IMR-90 (cell line): Measurements from ENCODE around the gene BCL2. TPM values are rescaled to one million over a fixed set of nuclear protein-coding genes. Genes with fewer than 3 reads are reported as not detected.

Experiments
- ATAC-seq: fragments of 200-7000 bp; cut with Tn5 transposase; 2 replicates; pipeline ENCODE4 v1.9.1; 2020; ENCODE audit warnings: low read depth, mild to moderate bottlenecking, moderate library complexity
- BruUV-seq: library from RNA; stranded (reverse); fragments of 400-500 nt; replicated peaks from 2 replicates; lab custom pipeline; 2021; lab: Mats Ljungman, UMichigan
- CTCF ChIA-PET: fragments of 300-600 bp; formaldehyde crosslinking; extraction: SDS; loops from one replicate; lab custom pipeline; 2021; ENCODE audit warnings: antibody characterized with exemption; lab: Yijun Ruan, JAX
- POLR2A ChIA-PET: fragments of 300-600 bp; sonication (Branson Sonifier 250); formaldehyde crosslinking; loops from one replicate; lab custom pipeline; 2022; ENCODE audit warnings: antibody characterized with exemption; ENCODE audit not compliant: unreplicated experiment; lab: Charles Lee
- DNase-seq: peaks from one replicate; pipeline ENCODE4 v3.0.0; 2013
- H2AFZ ChIP-seq: replicated peaks from 2 replicates; pipeline ENCODE3; 2013; ENCODE audit warnings: low read length, mild to moderate bottlenecking; ENCODE audit not compliant: poor library complexity
- H2AK5ac ChIP-seq: 2 replicates; pipeline ENCODE4 v1.6.1; 2013; ENCODE audit warnings: low read depth, low read length, inconsistent platforms
- H2AK9ac ChIP-seq: replicated peaks from 2 replicates; pipeline ENCODE3; 2013; ENCODE audit warnings: mild to moderate bottlenecking, low read depth, low read length, moderate library complexity; ENCODE audit not compliant: poor library complexity
- H2BK120ac ChIP-seq: 2 replicates; pipeline ENCODE4 v1.6.1; 2013; ENCODE audit warnings: low read depth, low read length, inconsistent platforms
- H2BK15ac ChIP-seq: 3 replicates; pipeline ENCODE4 v1.6.1; 2013; ENCODE audit warnings: low read depth, low read length, inconsistent platforms
- H2BK20ac ChIP-seq: 2 replicates; pipeline ENCODE4 v1.6.1; 2013; ENCODE audit warnings: low read depth, mild to moderate bottlenecking, inconsistent platforms, low read length, moderate library complexity
- H2BK5ac ChIP-seq: 2 replicates; pipeline ENCODE4 v1.6.1; 2013; ENCODE audit warnings: mild to moderate bottlenecking, low read depth, low read length, inconsistent platforms; ENCODE audit not compliant: poor library complexity, severe bottlenecking
- H3K14ac ChIP-seq: replicated peaks from 2 replicates; pipeline ENCODE4 v1.6.1; 2013; ENCODE audit warnings: low read depth, low read length, inconsistent platforms
- H3K18ac ChIP-seq: 2 replicates; pipeline ENCODE4 v1.6.1; 2013; ENCODE audit warnings: low read depth, low read length, control low read depth
- H3K23ac ChIP-seq: 2 replicates; pipeline ENCODE4 v1.6.1; 2013; ENCODE audit warnings: low read depth, low read length, inconsistent platforms
- H3K27ac ChIP-seq: 2 replicates; pipeline ENCODE4 v1.5.1; 2013; ENCODE audit warnings: mild to moderate bottlenecking, control low read depth, low read length; ENCODE audit not compliant: insufficient read depth
- H3K27me3 ChIP-seq: 2 replicates; pipeline ENCODE4 v1.6.1; 2013; ENCODE audit warnings: low read length; ENCODE audit not compliant: control insufficient read depth, insufficient read depth
- H3K36me3 ChIP-seq: 2 replicates; pipeline ENCODE4 v1.6.1; 2013; ENCODE audit warnings: low read length, mixed read lengths; ENCODE audit not compliant: control insufficient read depth, insufficient read depth
- H3K4ac ChIP-seq: 2 replicates; pipeline ENCODE4 v1.6.1; 2013; ENCODE audit warnings: low read depth, low read length, inconsistent platforms
- H3K4me1 ChIP-seq: 2 replicates; pipeline ENCODE4 v1.6.1; 2013; ENCODE audit warnings: low read length, mixed read lengths; ENCODE audit not compliant: control insufficient read depth, insufficient read depth
- H3K4me2 ChIP-seq: 2 replicates; pipeline ENCODE4 v1.6.1; 2013; ENCODE audit warnings: low read depth, mild to moderate bottlenecking, control low read depth, low read length, moderate library complexity
- H3K4me3 ChIP-seq: 2 replicates; pipeline ENCODE4 v1.5.1; 2013; ENCODE audit warnings: low read depth, mild to moderate bottlenecking, control low read depth, low read length, moderate library complexity; ENCODE audit not compliant: insufficient read depth
- H3K56ac ChIP-seq: 2 replicates; pipeline ENCODE4 v1.6.1; 2013; ENCODE audit warnings: low read length, inconsistent platforms; ENCODE audit not compliant: insufficient read depth; ENCODE audit errors: extremely low read depth
- H3K79me1 ChIP-seq, 2 experiments: 2 replicates each; pipeline ENCODE4 v1.6.1; 2013; ENCODE audit warnings: low read length in 2 of 2, inconsistent platforms in 1 of 2, low read depth in 1 of 2
- H3K9ac ChIP-seq: 2 replicates; pipeline ENCODE4 v1.6.1; 2013; ENCODE audit warnings: low read depth, low read length, control low read depth
- H3K9me1 ChIP-seq: 2 replicates; pipeline ENCODE4 v1.6.1; 2013; ENCODE audit warnings: low read length, inconsistent platforms; ENCODE audit not compliant: insufficient read depth
- H3K9me3 ChIP-seq: 2 replicates; pipeline ENCODE4 v1.6.1; 2013; ENCODE audit warnings: low read length; ENCODE audit not compliant: control insufficient read depth, insufficient read depth
- H4K20me1 ChIP-seq: 2 replicates; pipeline ENCODE4 v1.6.1; 2013; ENCODE audit warnings: low read length, inconsistent platforms; ENCODE audit not compliant: insufficient read depth
- H4K5ac ChIP-seq: 2 replicates; pipeline ENCODE4 v1.6.1; 2013; ENCODE audit warnings: mild to moderate bottlenecking, low read depth, low read length, control low read depth
- H4K8ac ChIP-seq, 2 experiments: 2 replicates each; pipeline ENCODE4 v1.6.1; 2013; ENCODE audit warnings: low read depth in 2 of 2, low read length in 2 of 2, control low read depth in 1 of 2, inconsistent platforms in 1 of 2
- H4K91ac ChIP-seq: 2 replicates; pipeline ENCODE4 v1.6.1; 2013; ENCODE audit warnings: low read depth, low read length, inconsistent platforms; ENCODE audit not compliant: insufficient read depth
- CHD1 ChIP-seq: IDR thresholded peaks from 2 replicates; pipeline ENCODE4 v1.6.1; 2012; ENCODE audit warnings: low read depth, low read length, improper control_type of control experiment
- MAZ ChIP-seq: IDR thresholded peaks from 2 replicates; pipeline ENCODE4 v1.6.1; 2012; ENCODE audit warnings: low read depth, mild to moderate bottlenecking, low read length, improper control_type of control experiment, moderate library complexity, borderline replicate concordance
- MXI1 ChIP-seq: IDR thresholded peaks from 2 replicates; pipeline ENCODE4 v1.6.1; 2012; ENCODE audit warnings: low read depth, mild to moderate bottlenecking, low read length, moderate library complexity, borderline replicate concordance
- NFE2L2 ChIP-seq: fragments of 150-350 bp; IDR thresholded peaks from 2 replicates; pipeline ENCODE4 v1.6.1; 2016; ENCODE audit warnings: low read depth, mild to moderate bottlenecking, low read length
- RAD21 ChIP-seq: IDR thresholded peaks from 2 replicates; pipeline ENCODE4 v1.6.1; 2012; ENCODE audit warnings: low read length, improper control_type of control experiment
- RCOR1 ChIP-seq: IDR thresholded peaks from 2 replicates; pipeline ENCODE4 v1.6.1; 2012; ENCODE audit warnings: mild to moderate bottlenecking, low read length, improper control_type of control experiment; ENCODE audit not compliant: insufficient replicate concordance
- SMC3 ChIP-seq: fragments of 150-350 bp; IDR thresholded peaks from 2 replicates; pipeline ENCODE4 v1.6.1; 2016; ENCODE audit warnings: low read depth, mild to moderate bottlenecking, antibody characterized with exemption, low read length, moderate library complexity
- WGBS, 2 experiments: methylation state at CpG; one replicate each; pipeline versions ENCODE4 v1.1.5 to v1.1.7; 2013; ENCODE audit warnings: missing lambda C conversion rate in 2 of 2; ENCODE audit not compliant: insufficient read length in 1 of 2; ENCODE audit errors: extremely low coverage in 2 of 2; 5-methylcytosine and 5-hydroxymethylcytosine counted together
- dilution Hi-C: fragments of 300-500 bp; cut with HindIII; formaldehyde crosslinking; loops from one replicate; pipeline ENCODE4 v1.14.3; 2018; ENCODE audit warnings: low sequenced_read_pairs; ENCODE audit not compliant: unreplicated experiment
- in situ Hi-C: fragments of 300-500 bp; cut with MboI; formaldehyde crosslinking; loops from 3 replicates; pipeline ENCODE4 v1.14.3; 2019; ENCODE audit warnings: low sequenced_read_pairs, inconsistent platforms, mixed read lengths
- intact Hi-C: fragments of 100-400 bp; cut with micrococcal nuclease; formaldehyde crosslinking; loops from 2 replicates; pipeline ENCODE4 v1.10.0; 2022
- polyA plus RNA-seq, 3 experiments: library from polyadenylated mRNA; depleted of rRNA; stranded (reverse); fragments of >200 nt; gene quantifications; 2 replicates each; pipeline ENCODE4 v1.2.3, GENCODE V29; 2012; ENCODE audit warnings: low replicate concordance in 1 of 3
- total RNA-seq: library from RNA; depleted of rRNA; stranded (reverse); fragments of >200 nt; gene quantifications from 2 replicates; pipeline ENCODE4 v1.2.3, GENCODE V29; 2012
- TF ChIP-seq, protein P1 (sequence below): conservative IDR thresholded peaks from 2 replicates; pipeline ENCODE4 v1.5.1; 2012; ENCODE audit warnings: mild to moderate bottlenecking, low read depth, low read length, improper control_type of control experiment
- TF ChIP-seq, protein P2 (sequence below): fragments of 150-350 bp; IDR thresholded peaks from 2 replicates; pipeline ENCODE4 v1.6.1; 2017; ENCODE audit warnings: mild to moderate bottlenecking, antibody characterized with exemption, low read length, low read depth

BCL2 gene
- total and polyA plus RNA-seq, 2 of the 4 experiments (the other 2 are of a cell fraction) = 0.24 to 0.54 TPM

DNA sequence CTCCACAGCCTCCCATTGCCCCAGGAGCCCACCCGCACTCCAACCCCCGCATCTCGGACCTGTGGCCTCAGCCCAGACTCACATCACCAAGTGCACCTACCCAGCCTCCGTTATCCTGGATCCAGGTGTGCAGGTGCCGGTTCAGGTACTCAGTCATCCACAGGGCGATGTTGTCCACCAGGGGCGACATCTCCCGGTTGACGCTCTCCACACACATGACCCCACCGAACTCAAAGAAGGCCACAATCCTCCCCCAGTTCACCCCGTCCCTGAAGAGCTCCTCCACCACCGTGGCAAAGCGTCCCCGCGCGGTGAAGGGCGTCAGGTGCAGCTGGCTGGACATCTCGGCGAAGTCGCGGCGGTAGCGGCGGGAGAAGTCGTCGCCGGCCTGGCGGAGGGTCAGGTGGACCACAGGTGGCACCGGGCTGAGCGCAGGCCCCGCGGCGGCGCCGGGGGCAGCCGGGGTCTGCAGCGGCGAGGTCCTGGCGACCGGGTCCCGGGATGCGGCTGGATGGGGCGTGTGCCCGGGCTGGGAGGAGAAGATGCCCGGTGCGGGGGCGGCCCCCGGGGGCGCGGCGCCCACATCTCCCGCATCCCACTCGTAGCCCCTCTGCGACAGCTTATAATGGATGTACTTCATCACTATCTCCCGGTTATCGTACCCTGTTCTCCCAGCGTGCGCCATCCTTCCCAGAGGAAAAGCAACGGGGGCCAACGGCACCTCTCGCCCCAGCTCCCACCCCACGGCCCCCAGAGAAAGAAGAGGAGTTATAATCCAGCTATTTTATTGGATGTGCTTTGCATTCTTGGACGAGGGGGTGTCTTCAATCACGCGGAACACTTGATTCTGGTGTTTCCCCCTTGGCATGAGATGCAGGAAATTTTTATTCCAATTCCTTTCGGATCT lies 1.3 kb downstream of the BCL2 start:
- H3K4me2 ChIP-seq = peak overlapping the region; percentile 92
- in situ Hi-C loops = loop anchor here (5.0 kb wide), 1 partner anchor 186 kb away; no protein-coding TSS in a partner anchor

More for the DNA sequence above, 1.3 kb downstream of the BCL2 start:
- H3K9ac ChIP-seq = no peak overlapping the region
- no peak overlapping the region for H4K5ac ChIP-seq
- H3K4ac ChIP-seq = no peak overlapping the region
- no peak overlapping the region for H3K56ac ChIP-seq
- peaks cover 10% of the 10 kb centered on the region for H3K4me1 ChIP-seq
- no peak overlapping the region for H3K14ac ChIP-seq
- peak; percentile 31 for TF ChIP-seq RAD21
- no peak for TF ChIP-seq MAZ
- no peak for TF ChIP-seq SMC3
- no peak for TF ChIP-seq CHD1
- TF ChIP-seq, protein P1, sequence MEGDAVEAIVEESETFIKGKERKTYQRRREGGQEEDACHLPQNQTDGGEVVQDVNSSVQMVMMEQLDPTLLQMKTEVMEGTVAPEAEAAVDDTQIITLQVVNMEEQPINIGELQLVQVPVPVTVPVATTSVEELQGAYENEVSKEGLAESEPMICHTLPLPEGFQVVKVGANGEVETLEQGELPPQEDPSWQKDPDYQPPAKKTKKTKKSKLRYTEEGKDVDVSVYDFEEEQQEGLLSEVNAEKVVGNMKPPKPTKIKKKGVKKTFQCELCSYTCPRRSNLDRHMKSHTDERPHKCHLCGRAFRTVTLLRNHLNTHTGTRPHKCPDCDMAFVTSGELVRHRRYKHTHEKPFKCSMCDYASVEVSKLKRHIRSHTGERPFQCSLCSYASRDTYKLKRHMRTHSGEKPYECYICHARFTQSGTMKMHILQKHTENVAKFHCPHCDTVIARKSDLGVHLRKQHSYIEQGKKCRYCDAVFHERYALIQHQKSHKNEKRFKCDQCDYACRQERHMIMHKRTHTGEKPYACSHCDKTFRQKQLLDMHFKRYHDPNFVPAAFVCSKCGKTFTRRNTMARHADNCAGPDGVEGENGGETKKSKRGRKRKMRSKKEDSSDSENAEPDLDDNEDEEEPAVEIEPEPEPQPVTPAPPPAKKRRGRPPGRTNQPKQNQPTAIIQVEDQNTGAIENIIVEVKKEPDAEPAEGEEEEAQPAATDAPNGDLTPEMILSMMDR = peak; percentile 35; the same call in 1 of the 2 replicates
- no peak for TF ChIP-seq RCOR1
- no peak for TF ChIP-seq MXI1
- TF ChIP-seq, protein P2, sequence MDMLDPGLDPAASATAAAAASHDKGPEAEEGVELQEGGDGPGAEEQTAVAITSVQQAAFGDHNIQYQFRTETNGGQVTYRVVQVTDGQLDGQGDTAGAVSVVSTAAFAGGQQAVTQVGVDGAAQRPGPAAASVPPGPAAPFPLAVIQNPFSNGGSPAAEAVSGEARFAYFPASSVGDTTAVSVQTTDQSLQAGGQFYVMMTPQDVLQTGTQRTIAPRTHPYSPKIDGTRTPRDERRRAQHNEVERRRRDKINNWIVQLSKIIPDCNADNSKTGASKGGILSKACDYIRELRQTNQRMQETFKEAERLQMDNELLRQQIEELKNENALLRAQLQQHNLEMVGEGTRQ = no peak
- no peak for TF ChIP-seq NFE2L2
- H3K23ac ChIP-seq = no peak overlapping the region
- peaks cover 0 to 4% of the 10 kb centered on the region in 2 experiments; a peak in 1 of 4 replicates for H3K79me1 ChIP-seq
- H2BK5ac ChIP-seq = no peak overlapping the region
- no peak overlapping the region for H3K27ac ChIP-seq
- ATAC-seq = no peak
- ChIA-PET CTCF (interaction anchor here (0.7 to 1.7 kb wide), 6 partner anchors 137 to 302 kb away, joined by 3 to 6 read pairs (median 3); no protein-coding TSS in a partner anchor), POLR2A (no interaction called here)
- BruUV-seq = no TSS peak
- H2BK120ac ChIP-seq = no peak overlapping the region
- H4K20me1 ChIP-seq = no peaks in the 10 kb centered on the region
- no peak overlapping the region for H4K8ac ChIP-seq
- no peaks in the 10 kb centered on the region for H3K9me1 ChIP-seq
- H2AK5ac ChIP-seq = no peak overlapping the region
- intact Hi-C loops (loop anchor here (5.0 kb wide), 1 partner anchor 81 kb away; no protein-coding TSS in a partner anchor), dilution Hi-C loops (no loop called here)
- no peak overlapping the region for H2AK9ac ChIP-seq
- no peak overlapping the region for H4K91ac ChIP-seq
- peak overlapping the region; percentile 77 for H2AFZ ChIP-seq
- H2BK20ac ChIP-seq = no peak overlapping the region
- H3K27me3 ChIP-seq = peaks cover 18% of the 10 kb centered on the region
- DNase-seq = no peak
- H3K18ac ChIP-seq = no peak overlapping the region
- H3K36me3 ChIP-seq = no peaks in the 10 kb centered on the region
- H2BK15ac ChIP-seq = no peak overlapping the region
- H3K9me3 ChIP-seq = no peaks in the 10 kb centered on the region
- WGBS, 2 experiments = 15% methylated on average over 26 of the region's 66 CpGs; no CpG with 5 or more reads in 1 of the 2 experiments
- peak overlapping the region; percentile 9 for H3K4me3 ChIP-seq
